K562 (cell line): Measurements from ENCODE around the gene HSDL1. TPM values are rescaled to one million over a fixed set of nuclear protein-coding genes. Genes with fewer than 3 reads are reported as not detected.

Experiments used
- ATAC-seq: fragments of 200-7000 bp; cut with Tn5 transposase; 3 replicates; pipeline ENCODE4 v1.9.1; 2020; ENCODE audit warnings: moderate library complexity
- BruUV-seq: library from RNA; stranded (reverse); fragments of 400-500 nt; replicated peaks from 2 replicates; lab custom pipeline; 2021; lab: Mats Ljungman, UMichigan
- CTCF ChIA-PET: fragments of 300-600 bp; formaldehyde crosslinking; extraction: SDS; loops from one replicate; lab custom pipeline; 2021; ENCODE audit warnings: low intra/inter-chr PET ratio; lab: Yijun Ruan, JAX
- POLR2A ChIA-PET: fragments of 300-600, 350-650 bp; sonication (Branson Sonifier 250); formaldehyde crosslinking; extraction: SDS; loops from one replicate; lab custom pipeline; 2021; ENCODE audit warnings: antibody characterized with exemption, inconsistent platforms; lab: Yijun Ruan, JAX
- DNase-seq, 4 experiments: peaks; one replicate each; pipeline versions ENCODE4 v3.0.0 to v3.0.0-alpha.2; 2011 to 2018; ENCODE audit warnings: low spot score in 3 of 4, mixed read lengths in 3 of 4; ENCODE audit errors: extremely low read depth in 1 of 4
- FAIRE-seq: peaks from 2 replicates; lab custom pipeline; 2011; peaks lifted over from hg19 to GRCh38; lab: Jason Lieb, UNC
- H2AFZ ChIP-seq: 2 replicates; pipeline ENCODE4 v1.6.0; 2011; ENCODE audit warnings: low read depth, low read length, control low read depth, inconsistent platforms
- H3K27ac ChIP-seq: fragments of 200-600 bp; 3 replicates; pipeline ENCODE4 v1.8.0; 2011; ENCODE audit warnings: low read depth, mild to moderate bottlenecking, control low read depth, inconsistent platforms, low read length, moderate library complexity, mixed read lengths; ENCODE audit errors: extremely low read depth
- H3K27me3 ChIP-seq, 2 experiments: fragments of 300-600 bp in 1 of 2; 2 replicates in 1 of 2; 3 replicates in 1 of 2; pipeline versions ENCODE4 v1.6.0 to v1.8.0; 2011; ENCODE audit warnings: inconsistent platforms in 2 of 2, low read length in 2 of 2, mild to moderate bottlenecking in 1 of 2, mixed read lengths in 1 of 2, moderate library complexity in 1 of 2; ENCODE audit not compliant: control insufficient read depth in 2 of 2, insufficient read depth in 2 of 2
- H3K36me3 ChIP-seq: fragments of 300-600 bp; 3 replicates; pipeline ENCODE4 v1.8.0; 2011; ENCODE audit warnings: mild to moderate bottlenecking, low read length, inconsistent platforms; ENCODE audit not compliant: control insufficient read depth, insufficient read depth
- H3K4me1 ChIP-seq, 2 experiments: fragments of 200-600 bp in 1 of 2; replicated peaks in 1 of 2; 2 replicates in 1 of 2; 3 replicates in 1 of 2; pipeline versions ENCODE4 v1.5.1 to v1.8.0; 2011; ENCODE audit warnings: inconsistent platforms in 2 of 2, low read length in 2 of 2, mild to moderate bottlenecking in 1 of 2, mixed read lengths in 1 of 2, moderate library complexity in 1 of 2; ENCODE audit not compliant: control insufficient read depth in 2 of 2, insufficient read depth in 2 of 2
- H3K4me2 ChIP-seq: 2 replicates; pipeline ENCODE4 v1.6.1; 2011; ENCODE audit warnings: low read length, control low read depth, inconsistent platforms, mixed read lengths; ENCODE audit not compliant: insufficient read depth
- H3K4me3 ChIP-seq: fragments of 200-600 bp; sonication (generic), shearing (Covaris generic); 2 replicates; pipeline ENCODE4 v1.5.1; 2016; ENCODE audit warnings: control low read depth, inconsistent platforms
- H3K79me2 ChIP-seq: fragments of 200-600 bp; 3 replicates; pipeline ENCODE4 v1.8.0; 2011; ENCODE audit warnings: low read length, inconsistent platforms; ENCODE audit not compliant: control insufficient read depth, insufficient read depth
- H3K9ac ChIP-seq, 2 experiments: 2 replicates each; pipeline versions ENCODE4 v1.6.0 to v1.6.1; 2011; ENCODE audit warnings: low read depth in 2 of 2, low read length in 2 of 2, control low read depth in 1 of 2, inconsistent platforms in 1 of 2, mild to moderate bottlenecking in 1 of 2, mixed read lengths in 1 of 2; ENCODE audit not compliant: insufficient read depth in 1 of 2
- H3K9me1 ChIP-seq: one replicate; pipeline ENCODE4 v1.6.0; 2011; ENCODE audit warnings: inconsistent platforms, mild to moderate bottlenecking, low read length, moderate library complexity; ENCODE audit not compliant: control insufficient read depth, insufficient read depth
- H3K9me3 ChIP-seq: replicated peaks from 2 replicates; pipeline ENCODE4 v1.5.1; 2011; ENCODE audit warnings: low read depth, low read length, inconsistent platforms; ENCODE audit not compliant: control insufficient read depth, insufficient read depth
- H4K20me1 ChIP-seq: replicated peaks from 2 replicates; pipeline ENCODE4 v1.6.1; 2011; ENCODE audit warnings: low read length, inconsistent platforms, mixed read lengths; ENCODE audit not compliant: control insufficient read depth, insufficient read depth
- EP400 ChIP-seq: fragments of 450-650 bp; IDR thresholded peaks from 2 replicates; pipeline ENCODE4 v1.6.1; 2017; ENCODE audit warnings: antibody characterized with exemption, mild to moderate bottlenecking, moderate library complexity
- ESRRB ChIP-seq: fragments of 250-450 bp; sonication (Bioruptor Pico); IDR thresholded peaks from 2 replicates; pipeline ENCODE4 v1.5.0; 2020; ENCODE audit warnings: mild to moderate bottlenecking, moderate library complexity, borderline replicate concordance
- FOXA1 ChIP-seq: fragments of 450-650 bp; IDR thresholded peaks from 2 replicates; pipeline ENCODE4 v1.6.1; 2016; ENCODE audit warnings: mild to moderate bottlenecking, borderline replicate concordance
- NR3C1 ChIP-seq: sonication (generic); formaldehyde crosslinking; IDR thresholded peaks from 2 replicates; pipeline ENCODE4 v1.8.1; 2022; ENCODE audit warnings: missing genetic modification reagents
- TCF7 ChIP-seq: sonication (generic); IDR thresholded peaks from 2 replicates; pipeline ENCODE4 v1.6.1; 2016; ENCODE audit warnings: antibody characterized with exemption, borderline replicate concordance
- ZEB2 ChIP-seq: fragments of 450-650 bp; IDR thresholded peaks from 2 replicates; pipeline ENCODE4 v1.6.1; 2016
- WGBS: fragments of 100-300 bp; shearing (Covaris generic); methylation state at CpG from one replicate; pipeline ENCODE4 v1.1.6; 2016; ENCODE audit warnings: low coverage, mixed read lengths; ENCODE audit not compliant: insufficient coverage; ENCODE audit errors: missing lambda C conversion rate; 5-methylcytosine and 5-hydroxymethylcytosine counted together
- in situ Hi-C: fragments of 300-500 bp; cut with MboI; formaldehyde crosslinking; loops from 4 replicates; pipeline ENCODE4 v1.15.0; 2018; ENCODE audit warnings: inconsistent platforms, mixed read lengths
- intact Hi-C: fragments of 100-400 bp; cut with micrococcal nuclease; formaldehyde crosslinking; loops from 2 replicates; pipeline ENCODE4 v1.14.2; 2022
- polyA plus RNA-seq, 8 experiments: library from polyadenylated mRNA; depleted of rRNA in 4 of 8; stranded (reverse) in 5 of 8; unstranded in 3 of 8; fragments of >200 nt; fragmentation: Nextera tagmentation in 2 of 8; fragmentation: Illumina TruSeq in 1 of 8; extraction: Ambion mirVana in 2 of 8; extraction: Trizol in 1 of 8; gene quantifications; 2 replicates each; pipeline versions ENCODE4 v1.2.1 to v1.2.3, GENCODE V29; 2011 to 2014; ENCODE audit warnings: inconsistent platforms in 1 of 8, missing spikeins in 1 of 8
- total RNA-seq, 7 experiments: library from RNA; depleted of rRNA in 6 of 7; stranded (reverse); fragments of >200 nt in 6 of 7; fragmentation: Illumina TruSeq in 2 of 7; extraction: Trizol in 2 of 7; gene quantifications; 2 replicates each; pipeline versions ENCODE4 v1.2.1 to v1.2.3, GENCODE V29; 2011 to 2021; ENCODE audit warnings: low replicate concordance in 1 of 7
- TF ChIP-seq, protein P1 (sequence below): sonication (generic); formaldehyde crosslinking; IDR thresholded peaks from 2 replicates; pipeline ENCODE4 v1.8.1; 2023; ENCODE audit warnings: mild to moderate bottlenecking, missing genetic modification reagents
- TF ChIP-seq, protein P2 (sequence below), 2 experiments: fragments of 450-650 bp; conservative IDR thresholded peaks; 2 replicates each; pipeline ENCODE4 v1.6.1; 2017; ENCODE audit warnings: mild to moderate bottlenecking in 2 of 2, moderate library complexity in 2 of 2
- TF ChIP-seq, protein P3 (sequence below): fragments of 250-450 bp; sonication (Bioruptor Pico); IDR thresholded peaks from 2 replicates; pipeline ENCODE4 v1.4.0; 2020; ENCODE audit warnings: borderline replicate concordance
- TF ChIP-seq, protein P4 (sequence below): fragments of 200-400 bp; formaldehyde crosslinking; IDR thresholded peaks from 2 replicates; pipeline ENCODE4 v1.6.1; 2017; ENCODE audit warnings: mild to moderate bottlenecking, low read depth, low read length, moderate library complexity

The HSDL1 gene
- total and polyA plus RNA-seq, 9 of the 15 experiments (the other 6 are each of a cell fraction or from before 2014, with no cell fraction given) = 14.8 to 41.2 (median 27.7) TPM

DNA sequence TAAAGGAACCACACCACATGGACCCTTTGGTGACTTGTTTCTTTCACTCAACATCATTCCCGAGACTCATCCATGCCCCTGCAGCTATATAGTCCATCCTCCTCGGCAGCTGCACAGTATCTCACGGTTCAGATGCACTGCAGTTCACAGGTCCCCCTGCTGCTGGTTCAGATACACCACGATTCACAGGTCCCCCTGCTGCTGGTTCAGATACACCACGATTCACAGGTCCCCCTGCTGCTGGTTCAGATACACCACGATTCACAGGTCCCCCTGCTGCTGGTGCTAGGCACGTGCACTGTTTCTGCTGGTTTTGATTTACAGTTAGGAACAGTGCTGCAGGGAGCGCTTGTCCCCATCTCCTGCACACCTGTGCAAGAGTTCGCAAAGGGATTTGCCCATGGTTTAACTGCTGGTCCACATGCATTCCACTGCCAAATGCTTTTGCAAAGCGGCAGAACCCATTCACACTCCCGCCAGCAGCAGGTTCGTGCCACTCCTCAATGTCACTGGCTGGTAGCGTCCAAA is 3.8 kb downstream of the HSDL1 start (continued):
- TF ChIP-seq, protein P1, sequence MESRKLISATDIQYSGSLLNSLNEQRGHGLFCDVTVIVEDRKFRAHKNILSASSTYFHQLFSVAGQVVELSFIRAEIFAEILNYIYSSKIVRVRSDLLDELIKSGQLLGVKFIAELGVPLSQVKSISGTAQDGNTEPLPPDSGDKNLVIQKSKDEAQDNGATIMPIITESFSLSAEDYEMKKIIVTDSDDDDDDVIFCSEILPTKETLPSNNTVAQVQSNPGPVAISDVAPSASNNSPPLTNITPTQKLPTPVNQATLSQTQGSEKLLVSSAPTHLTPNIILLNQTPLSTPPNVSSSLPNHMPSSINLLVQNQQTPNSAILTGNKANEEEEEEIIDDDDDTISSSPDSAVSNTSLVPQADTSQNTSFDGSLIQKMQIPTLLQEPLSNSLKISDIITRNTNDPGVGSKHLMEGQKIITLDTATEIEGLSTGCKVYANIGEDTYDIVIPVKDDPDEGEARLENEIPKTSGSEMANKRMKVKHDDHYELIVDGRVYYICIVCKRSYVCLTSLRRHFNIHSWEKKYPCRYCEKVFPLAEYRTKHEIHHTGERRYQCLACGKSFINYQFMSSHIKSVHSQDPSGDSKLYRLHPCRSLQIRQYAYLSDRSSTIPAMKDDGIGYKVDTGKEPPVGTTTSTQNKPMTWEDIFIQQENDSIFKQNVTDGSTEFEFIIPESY = peak; percentile 84; the same call in 1 of the 2 replicates
- TF ChIP-seq, protein P2, sequence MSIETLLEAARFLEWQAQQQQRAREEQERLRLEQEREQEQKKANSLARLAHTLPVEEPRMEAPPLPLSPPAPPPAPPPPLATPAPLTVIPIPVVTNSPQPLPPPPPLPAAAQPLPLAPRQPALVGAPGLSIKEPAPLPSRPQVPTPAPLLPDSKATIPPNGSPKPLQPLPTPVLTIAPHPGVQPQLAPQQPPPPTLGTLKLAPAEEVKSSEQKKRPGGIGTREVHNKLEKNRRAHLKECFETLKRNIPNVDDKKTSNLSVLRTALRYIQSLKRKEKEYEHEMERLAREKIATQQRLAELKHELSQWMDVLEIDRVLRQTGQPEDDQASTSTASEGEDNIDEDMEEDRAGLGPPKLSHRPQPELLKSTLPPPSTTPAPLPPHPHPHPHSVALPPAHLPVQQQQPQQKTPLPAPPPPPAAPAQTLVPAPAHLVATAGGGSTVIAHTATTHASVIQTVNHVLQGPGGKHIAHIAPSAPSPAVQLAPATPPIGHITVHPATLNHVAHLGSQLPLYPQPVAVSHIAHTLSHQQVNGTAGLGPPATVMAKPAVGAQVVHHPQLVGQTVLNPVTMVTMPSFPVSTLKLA (conservative IDR thresholded peaks at IDR 0.05) = 0 out of 4 replicates have a peak, but pooled peaks of 1 of the 2 experiments have one; percentile 25

DNA sequence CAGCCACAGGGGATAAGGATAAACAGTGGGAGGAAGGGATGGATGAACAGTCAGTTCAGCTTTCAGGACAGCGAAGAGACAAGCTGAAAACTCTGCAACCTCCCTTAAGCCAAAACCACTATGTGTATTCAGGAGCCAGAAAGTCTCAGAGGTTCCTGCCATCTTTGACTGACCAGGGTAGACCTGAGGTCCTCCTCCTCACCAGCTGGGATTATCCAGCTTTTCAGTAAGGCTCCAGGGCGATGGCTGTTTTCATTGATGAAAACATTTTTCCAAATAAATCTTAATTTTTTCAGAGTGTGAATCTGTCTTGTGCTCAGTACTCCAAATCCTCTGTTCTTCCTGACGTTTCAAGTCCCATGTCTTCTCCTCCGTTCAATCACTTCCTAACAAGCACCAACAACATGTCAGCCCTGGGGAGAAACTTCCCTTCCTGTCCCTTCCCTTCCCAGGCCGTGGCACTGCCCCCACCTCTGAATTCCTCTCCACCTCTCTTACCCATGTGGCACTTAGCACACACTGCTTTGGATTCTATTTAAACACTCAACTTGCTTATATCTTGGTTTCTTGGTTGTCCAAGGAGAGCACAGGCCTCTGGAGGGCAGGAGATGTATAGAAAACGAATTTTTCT is 5.2 kb downstream of the HSDL1 start:
- POLR2A ChIA-PET = interaction anchor here (0.5 to 9.6 kb wide), 11 partner anchors 10 to 133 kb away, joined by 3 to 145 read pairs (median 4); partner anchors contain the start of genes MBTPS1 and TAF1C
- Histone ChIP-seq H2AFZ (peak overlapping the region; percentile 91), H4K20me1 (no peaks in the 10 kb centered on the region), H3K9me3 (no peaks in the 10 kb centered on the region), H3K4me1 (peaks cover 33 to 34% of the 10 kb centered on the region in 2 experiments), H3K4me3 (no peak overlapping the region), H3K9ac (peak overlapping the region; percentile 68 to 90; a peak in 3 of 4 replicates), H3K79me2 (peaks cover 67% of the 10 kb centered on the region), H3K9me1 (no peaks in the 10 kb centered on the region), H3K36me3 (no peaks in the 10 kb centered on the region), H3K27me3 (no peaks in the 10 kb centered on the region), H3K27ac (peak overlapping the region; percentile 97), H3K4me2 (peak overlapping the region; percentile 91)
- TSS peak; percentile 67 for BruUV-seq
- in situ Hi-C loops (no loop called here), intact Hi-C loops (loop anchor here (2.0 kb wide), 1 partner anchor 35 kb away; no protein-coding TSS in a partner anchor)
- no peak for FAIRE-seq
- CTCF ChIA-PET = no interaction called here
- 33% methylated on average over 6 of the region's 6 CpGs for WGBS
- no peak for ATAC-seq
- peak in 1 of 4 experiments; percentile 44 for DNase-seq
- no peak for TF ChIP-seq ZEB2
- TF ChIP-seq, protein P3, sequence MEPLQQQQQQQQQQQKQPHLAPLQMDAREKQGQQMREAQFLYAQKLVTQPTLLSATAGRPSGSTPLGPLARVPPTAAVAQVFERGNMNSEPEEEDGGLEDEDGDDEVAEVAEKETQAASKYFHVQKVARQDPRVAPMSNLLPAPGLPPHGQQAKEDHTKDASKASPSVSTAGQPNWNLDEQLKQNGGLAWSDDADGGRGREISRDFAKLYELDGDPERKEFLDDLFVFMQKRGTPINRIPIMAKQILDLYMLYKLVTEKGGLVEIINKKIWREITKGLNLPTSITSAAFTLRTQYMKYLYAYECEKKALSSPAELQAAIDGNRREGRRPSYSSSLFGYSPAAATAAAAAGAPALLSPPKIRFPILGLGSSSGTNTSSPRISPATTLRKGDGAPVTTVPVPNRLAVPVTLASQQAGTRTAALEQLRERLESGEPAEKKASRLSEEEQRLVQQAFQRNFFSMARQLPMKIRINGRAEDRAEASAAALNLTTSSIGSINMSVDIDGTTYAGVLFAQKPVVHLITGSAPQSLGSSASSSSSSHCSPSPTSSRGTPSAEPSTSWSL (CRISPR knock-in tag) = 0 out of 2 replicates have a peak, but pooled peaks have one; percentile 42
- no peak; the same call in 1 of the 2 replicates for TF ChIP-seq EP400
- no peak for TF ChIP-seq FOXA1
- no peak for TF ChIP-seq TCF7
- TF ChIP-seq, protein P4, sequence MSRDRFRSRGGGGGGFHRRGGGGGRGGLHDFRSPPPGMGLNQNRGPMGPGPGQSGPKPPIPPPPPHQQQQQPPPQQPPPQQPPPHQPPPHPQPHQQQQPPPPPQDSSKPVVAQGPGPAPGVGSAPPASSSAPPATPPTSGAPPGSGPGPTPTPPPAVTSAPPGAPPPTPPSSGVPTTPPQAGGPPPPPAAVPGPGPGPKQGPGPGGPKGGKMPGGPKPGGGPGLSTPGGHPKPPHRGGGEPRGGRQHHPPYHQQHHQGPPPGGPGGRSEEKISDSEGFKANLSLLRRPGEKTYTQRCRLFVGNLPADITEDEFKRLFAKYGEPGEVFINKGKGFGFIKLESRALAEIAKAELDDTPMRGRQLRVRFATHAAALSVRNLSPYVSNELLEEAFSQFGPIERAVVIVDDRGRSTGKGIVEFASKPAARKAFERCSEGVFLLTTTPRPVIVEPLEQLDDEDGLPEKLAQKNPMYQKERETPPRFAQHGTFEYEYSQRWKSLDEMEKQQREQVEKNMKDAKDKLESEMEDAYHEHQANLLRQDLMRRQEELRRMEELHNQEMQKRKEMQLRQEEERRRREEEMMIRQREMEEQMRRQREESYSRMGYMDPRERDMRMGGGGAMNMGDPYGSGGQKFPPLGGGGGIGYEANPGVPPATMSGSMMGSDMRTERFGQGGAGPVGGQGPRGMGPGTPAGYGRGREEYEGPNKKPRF = no peak
- TF ChIP-seq NR3C1 (CRISPR knock-in tag) = no peak
- no peak for TF ChIP-seq ESRRB
